Spleen (tissue), 11 donors: ENCODE measurements around the gene CCDC47. TPM values are rescaled to one million over a fixed set of nuclear protein-coding genes. Genes with fewer than 3 reads are reported as not detected.

Source experiments
- DNase-seq: peaks from one replicate; pipeline ENCODE4 v3.0.0-alpha.2; 2020
- H3K27ac ChIP-seq, 8 donors: fragments of 200-600 bp; sonication (generic) in 7 of 8; 1 replicate in 4 of 8; 2 replicates in 4 of 8; pipeline versions ENCODE4 v1.5.0 to v1.8.0; 2016 to 2021; ENCODE audit warnings: inconsistent platforms in 4 of 8, mild to moderate bottlenecking in 4 of 8, moderate library complexity in 1 of 8
- H3K27me3 ChIP-seq, 7 donors: fragments of 200-600 bp; sonication (generic) in 6 of 7; replicated peaks in 1 of 7; 1 replicate in 4 of 7; 2 replicates in 3 of 7; pipeline versions ENCODE4 v1.5.0 to v1.8.0; 2016 to 2021; ENCODE audit warnings: inconsistent platforms in 3 of 7, mild to moderate bottlenecking in 1 of 7
- H3K36me3 ChIP-seq, 6 donors: fragments of 200-600 bp; sonication (generic) in 5 of 6; 1 replicate in 4 of 6; 2 replicates in 2 of 6; pipeline versions ENCODE4 v1.5.0 to v1.8.0; 2016 to 2021; ENCODE audit warnings: inconsistent platforms in 2 of 6
- H3K4me1 ChIP-seq, 6 donors: fragments of 200-600 bp; sonication (generic) in 5 of 6; 1 replicate in 3 of 6; 2 replicates in 3 of 6; pipeline versions ENCODE4 v1.5.0 to v1.8.0; 2016 to 2021; ENCODE audit warnings: inconsistent platforms in 3 of 6
- H3K4me3 ChIP-seq, 8 donors: fragments of 200-600 bp; sonication (generic) in 7 of 8; 1 replicate in 4 of 8; 2 replicates in 4 of 8; pipeline versions ENCODE4 v1.5.0 to v1.8.0; 2016 to 2021; ENCODE audit warnings: inconsistent platforms in 4 of 8, mild to moderate bottlenecking in 4 of 8, moderate library complexity in 2 of 8
- H3K9me3 ChIP-seq, 8 donors: fragments of 200-600 bp; sonication (generic) in 7 of 8; 1 replicate in 4 of 8; 2 replicates in 4 of 8; pipeline versions ENCODE4 v1.5.0 to v1.8.0; 2016 to 2021; ENCODE audit warnings: inconsistent platforms in 4 of 8
- POLR2A ChIP-seq, 3 donors: fragments of 450-650 bp; IDR thresholded peaks; one replicate each; pipeline ENCODE4 v1.5.1; 2017; ENCODE audit warnings: antibody characterized with exemption in 3 of 3, mild to moderate bottlenecking in 1 of 3
- POLR2AphosphoS5 ChIP-seq, 3 donors: sonication (generic); formaldehyde crosslinking; IDR thresholded peaks; one replicate each; pipeline ENCODE4 v1.5.1; 2017; ENCODE audit warnings: antibody characterized with exemption in 3 of 3
- WGBS, 5 donors: extraction: QIAGEN DNeasy Blood & Tissue Kit in 3 of 5; methylation state at CpG; one replicate each; pipeline versions ENCODE4 v1.1.5 to v1.1.7; 2013 to 2018; 5-methylcytosine and 5-hydroxymethylcytosine counted together
- intact Hi-C: fragments of 100-400 bp; cut with DNase I; formaldehyde crosslinking; loops from one replicate; pipeline ENCODE4 v1.15.0; 2023; ENCODE audit warnings: low total_unique reads
- polyA plus RNA-seq, 3 donors: library from polyadenylated mRNA; stranded (reverse); fragments of 200-250 nt; gene quantifications; one replicate each; pipeline ENCODE4 v1.2.1, GENCODE V29; 2013
- total RNA-seq, 7 donors: library from RNA; depleted of rRNA in 3 of 7; stranded (reverse); fragments of >200 nt in 3 of 7; fragmentation: NEBNext Ultra II Directional in 4 of 7; extraction: Animal tissue kit (Norgen Biotek cat#: 25700) in 4 of 7; gene quantifications; one replicate each; pipeline versions ENCODE4 v1.1.0 to v1.2.1, GENCODE V29; 2016 to 2021
- TF ChIP-seq, protein P1 (sequence below), 11 experiments: fragments of 200-600 bp in 7 of 11; fragments of 450-650 bp in 4 of 11; sonication (generic) in 4 of 11; IDR thresholded peaks in 8 of 11; conservative IDR thresholded peaks in 3 of 11; 1 replicate in 7 of 11; 2 replicates in 4 of 11; pipeline versions ENCODE4 v1.4.0 to v1.8.0; 2016 to 2021; ENCODE audit warnings: antibody characterized with exemption in 11 of 11, inconsistent platforms in 4 of 11, mild to moderate bottlenecking in 1 of 11
- donor health status: healthy with polysubstance abuse.
- donor health status: DM: no; HTN: no; CAD: no; lungs with moderate emphysema.
- donor health status: DM: no; HTN: no; CAD: no.
- donor health status: Bipolar disorder and iron deficiency.
- donor health status: healthy.
- donor health status: DM: no; HTN: no; CAD: no.
- donor health status: DM: yes; HTN: yes; CAD: no.

The CCDC47 gene
- total and polyA plus RNA-seq, 10 donors = 8.9 to 74.0 (median 51.5) TPM

DNA sequence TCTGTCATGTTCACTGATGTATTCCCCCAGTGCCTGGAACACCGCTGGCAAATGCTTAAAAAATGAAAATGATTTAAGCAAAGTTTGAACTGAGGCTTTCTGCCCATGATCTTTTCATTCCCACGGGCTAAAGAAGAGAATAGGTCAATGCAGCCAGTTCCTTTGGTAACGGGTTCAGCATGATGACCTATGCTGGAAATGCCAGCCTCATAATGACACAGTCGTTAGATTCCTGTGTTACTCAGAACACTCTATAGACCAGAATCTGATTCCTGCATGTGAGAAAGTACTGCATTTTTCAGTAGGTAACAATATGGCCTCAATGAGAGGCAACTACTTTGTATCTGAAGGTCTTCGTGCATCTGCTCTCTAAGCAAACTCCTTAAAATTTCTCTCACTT, 54.4 kb downstream of the CCDC47 start:
- no peak for DNase-seq
- H3K27ac ChIP-seq = no peak overlapping the region
- intact Hi-C loops = no loop called here

DNA sequence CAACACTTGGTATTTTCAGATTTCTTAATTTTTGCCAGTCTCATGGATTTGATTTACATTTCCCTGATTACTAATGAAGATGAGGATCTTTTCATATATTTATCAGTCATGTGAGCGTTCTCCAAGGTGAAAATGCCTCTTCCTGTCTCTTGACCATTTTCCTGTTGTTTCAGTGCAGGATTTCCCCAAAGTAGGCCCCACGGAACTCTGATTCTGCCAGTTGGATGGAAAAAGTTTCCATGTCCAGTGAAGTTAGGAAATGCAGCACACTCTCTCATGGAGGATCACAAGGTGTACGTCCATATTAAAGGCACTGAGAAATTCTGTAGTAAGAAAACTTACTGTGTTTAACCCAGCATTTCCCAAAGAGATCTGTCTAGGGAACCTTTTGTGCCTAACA, 57.0 kb downstream of the CCDC47 start:
- Histone ChIP-seq H3K4me3 (no peak overlapping the region), H3K27me3 (no peaks in the 10 kb centered on the region), H3K9me3 (no peaks in the 10 kb centered on the region), H3K4me1 (peaks cover 0 to 6% (median 0%) of the 10 kb centered on the region in 6 donors), H3K27ac (peak overlapping the region in 7 of 8 donors; percentile 4 to 77 (median 58)), H3K36me3 (peaks cover 0 to 90% (median 24%) of the 10 kb centered on the region in 6 donors)
- TF ChIP-seq POLR2AphosphoS5 (IDR thresholded peaks at IDR 0.05) (peak in 1 of 3 donors; percentile 27), POLR2A (IDR thresholded peaks at IDR 0.05) (no peak)
- 72 to 81% (median 75%) methylated on average over 3 of the region's 3 CpGs for WGBS, 5 donors
- DNase-seq = no peak
- intact Hi-C loops = no loop called here

More for the DNA sequence above, 54.4 kb downstream of the CCDC47 start:
- H3K36me3 ChIP-seq = peaks cover 0 to 88% (median 9%) of the 10 kb centered on the region in 6 donors
- no peak overlapping the region for H3K4me3 ChIP-seq
- TF ChIP-seq, protein P1, sequence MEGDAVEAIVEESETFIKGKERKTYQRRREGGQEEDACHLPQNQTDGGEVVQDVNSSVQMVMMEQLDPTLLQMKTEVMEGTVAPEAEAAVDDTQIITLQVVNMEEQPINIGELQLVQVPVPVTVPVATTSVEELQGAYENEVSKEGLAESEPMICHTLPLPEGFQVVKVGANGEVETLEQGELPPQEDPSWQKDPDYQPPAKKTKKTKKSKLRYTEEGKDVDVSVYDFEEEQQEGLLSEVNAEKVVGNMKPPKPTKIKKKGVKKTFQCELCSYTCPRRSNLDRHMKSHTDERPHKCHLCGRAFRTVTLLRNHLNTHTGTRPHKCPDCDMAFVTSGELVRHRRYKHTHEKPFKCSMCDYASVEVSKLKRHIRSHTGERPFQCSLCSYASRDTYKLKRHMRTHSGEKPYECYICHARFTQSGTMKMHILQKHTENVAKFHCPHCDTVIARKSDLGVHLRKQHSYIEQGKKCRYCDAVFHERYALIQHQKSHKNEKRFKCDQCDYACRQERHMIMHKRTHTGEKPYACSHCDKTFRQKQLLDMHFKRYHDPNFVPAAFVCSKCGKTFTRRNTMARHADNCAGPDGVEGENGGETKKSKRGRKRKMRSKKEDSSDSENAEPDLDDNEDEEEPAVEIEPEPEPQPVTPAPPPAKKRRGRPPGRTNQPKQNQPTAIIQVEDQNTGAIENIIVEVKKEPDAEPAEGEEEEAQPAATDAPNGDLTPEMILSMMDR (IDR thresholded peaks at IDR 0.05 in 8 of 11, conservative IDR thresholded peaks at IDR 0.05 in 3 of 11) = no peak
- TF ChIP-seq POLR2A (IDR thresholded peaks at IDR 0.05) = no peak
- TF ChIP-seq POLR2AphosphoS5 (IDR thresholded peaks at IDR 0.05) = no peak
- peaks cover 0 to 6% (median 0%) of the 10 kb centered on the region in 6 donors for H3K4me1 ChIP-seq
- 88 to 95% (median 89%) methylated on average over 5 of the region's 5 CpGs for WGBS, 5 donors
- H3K27me3 ChIP-seq = no peaks in the 10 kb centered on the region
- no peaks in the 10 kb centered on the region for H3K9me3 ChIP-seq

DNA sequence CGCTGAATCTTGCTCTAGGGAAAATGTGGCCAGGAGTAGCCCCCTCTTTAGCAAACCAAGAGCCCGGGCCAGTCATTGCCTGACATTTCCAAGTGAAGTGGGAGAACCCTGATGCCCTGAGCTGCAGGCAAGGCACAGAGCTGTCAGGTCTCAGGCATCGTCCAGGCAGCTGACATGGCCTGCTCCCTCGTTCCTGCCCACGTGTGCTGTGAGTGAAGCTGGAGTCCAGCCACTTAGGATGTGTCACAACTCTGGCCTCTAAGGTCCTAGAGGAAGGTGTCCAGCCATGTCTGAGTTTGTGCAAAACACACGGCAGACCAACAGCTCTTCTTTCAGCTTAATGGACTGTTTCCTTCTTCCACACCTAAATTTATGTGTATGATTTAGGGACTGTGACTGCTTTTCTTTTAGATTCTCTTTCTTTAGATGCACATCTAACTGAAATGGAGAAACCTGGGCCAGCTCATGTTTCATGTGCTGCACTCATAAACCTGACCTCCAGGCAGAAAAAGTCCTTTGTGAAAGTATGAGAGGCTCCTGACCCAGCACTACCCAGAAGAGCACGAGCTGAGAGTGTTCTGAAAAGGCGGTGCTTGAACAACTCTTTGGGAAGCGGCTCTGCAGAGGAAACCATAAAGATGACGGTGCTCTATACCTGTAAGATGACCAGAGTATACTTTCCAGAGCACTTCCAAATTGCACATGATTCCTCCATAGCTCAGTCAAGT, 58.7 kb downstream of the CCDC47 start:
- H3K4me1 ChIP-seq = peaks cover 0 to 20% (median 3%) of the 10 kb centered on the region in 6 donors
- H3K27me3 ChIP-seq = no peaks in the 10 kb centered on the region
- TF ChIP-seq POLR2A (IDR thresholded peaks at IDR 0.05) (no peak), POLR2AphosphoS5 (IDR thresholded peaks at IDR 0.05) (peak in 2 of 3 donors; percentile 25 to 34)
- 79 to 86% (median 84%) methylated on average over 10 of the region's 10 CpGs for WGBS, 5 donors
- peaks cover 0 to 90% (median 36%) of the 10 kb centered on the region in 6 donors for H3K36me3 ChIP-seq
- no peak for DNase-seq
- intact Hi-C loops = no loop called here
- H3K27ac ChIP-seq = peak overlapping the region in 1 of 8 donors; percentile 8
- H3K4me3 ChIP-seq = no peak overlapping the region
- no peaks in the 10 kb centered on the region for H3K9me3 ChIP-seq

DNA sequence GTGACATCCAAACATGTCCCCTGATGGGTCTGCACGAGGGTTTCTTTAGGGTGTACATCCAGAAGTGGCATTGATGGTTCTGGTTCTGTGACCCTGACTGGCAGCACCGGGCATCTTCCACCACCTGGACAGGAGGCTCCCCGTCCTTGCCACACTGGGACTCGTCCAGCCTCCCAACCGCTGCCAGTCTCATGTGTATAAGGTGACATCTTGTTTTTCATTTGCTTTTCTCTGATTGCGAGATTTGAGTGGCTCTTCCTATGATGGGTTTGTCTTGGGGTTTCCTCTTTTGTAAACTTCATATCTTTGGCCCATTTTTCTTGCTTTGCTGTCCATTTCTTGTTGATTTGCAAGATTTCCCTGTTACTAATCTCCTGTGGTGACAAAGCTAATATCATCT, 64.3 kb downstream of the CCDC47 start:
- intact Hi-C loops = no loop called here
- DNase-seq = no peak

More for the DNA sequence above, 64.3 kb downstream of the CCDC47 start:
- H3K9me3 ChIP-seq = no peaks in the 10 kb centered on the region
- peaks cover 14 to 58% (median 36%) of the 10 kb centered on the region in 6 donors for H3K4me1 ChIP-seq
- no peaks in the 10 kb centered on the region for H3K27me3 ChIP-seq
- H3K4me3 ChIP-seq = no peak overlapping the region
- H3K36me3 ChIP-seq = peaks cover 0 to 100% (median 46%) of the 10 kb centered on the region in 6 donors
- WGBS, 5 donors = 88 to 96% (median 90%) methylated on average over 6 of the region's 6 CpGs
- TF ChIP-seq, protein P1 (IDR thresholded peaks at IDR 0.05 in 8 of 11, conservative IDR thresholded peaks at IDR 0.05 in 3 of 11) = no peak
- TF ChIP-seq POLR2A (IDR thresholded peaks at IDR 0.05) (no peak), POLR2AphosphoS5 (IDR thresholded peaks at IDR 0.05) (no peak)
- peak overlapping the region in 1 of 8 donors; percentile 56 for H3K27ac ChIP-seq
